IMR-90 (cell line): ENCODE measurements around the gene DLL3. TPM values are rescaled to one million over a fixed set of nuclear protein-coding genes. Genes with fewer than 3 reads are reported as not detected.

Source experiments
- ATAC-seq: fragments of 200-7000 bp; cut with Tn5 transposase; 2 replicates; pipeline ENCODE4 v1.9.1; 2020; ENCODE audit warnings: low read depth, mild to moderate bottlenecking, moderate library complexity
- BruUV-seq: library from RNA; stranded (reverse); fragments of 400-500 nt; replicated peaks from 2 replicates; lab custom pipeline; 2021; lab: Mats Ljungman, UMichigan
- CTCF ChIA-PET: fragments of 300-600 bp; formaldehyde crosslinking; extraction: SDS; loops from one replicate; lab custom pipeline; 2021; ENCODE audit warnings: antibody characterized with exemption; lab: Yijun Ruan, JAX
- POLR2A ChIA-PET: fragments of 300-600 bp; sonication (Branson Sonifier 250); formaldehyde crosslinking; loops from one replicate; lab custom pipeline; 2022; ENCODE audit warnings: antibody characterized with exemption; ENCODE audit not compliant: unreplicated experiment; lab: Charles Lee
- DNase-seq: peaks from one replicate; pipeline ENCODE4 v3.0.0; 2013
- H2AFZ ChIP-seq: replicated peaks from 2 replicates; pipeline ENCODE3; 2013; ENCODE audit warnings: low read length, mild to moderate bottlenecking; ENCODE audit not compliant: poor library complexity
- H2AK5ac ChIP-seq: 2 replicates; pipeline ENCODE4 v1.6.1; 2013; ENCODE audit warnings: low read depth, low read length, inconsistent platforms
- H2AK9ac ChIP-seq: replicated peaks from 2 replicates; pipeline ENCODE3; 2013; ENCODE audit warnings: mild to moderate bottlenecking, low read depth, low read length, moderate library complexity; ENCODE audit not compliant: poor library complexity
- H2BK120ac ChIP-seq: 2 replicates; pipeline ENCODE4 v1.6.1; 2013; ENCODE audit warnings: low read depth, low read length, inconsistent platforms
- H2BK15ac ChIP-seq: 3 replicates; pipeline ENCODE4 v1.6.1; 2013; ENCODE audit warnings: low read depth, low read length, inconsistent platforms
- H2BK20ac ChIP-seq: 2 replicates; pipeline ENCODE4 v1.6.1; 2013; ENCODE audit warnings: low read depth, mild to moderate bottlenecking, inconsistent platforms, low read length, moderate library complexity
- H2BK5ac ChIP-seq: 2 replicates; pipeline ENCODE4 v1.6.1; 2013; ENCODE audit warnings: mild to moderate bottlenecking, low read depth, low read length, inconsistent platforms; ENCODE audit not compliant: poor library complexity, severe bottlenecking
- H3K14ac ChIP-seq: replicated peaks from 2 replicates; pipeline ENCODE4 v1.6.1; 2013; ENCODE audit warnings: low read depth, low read length, inconsistent platforms
- H3K18ac ChIP-seq: 2 replicates; pipeline ENCODE4 v1.6.1; 2013; ENCODE audit warnings: low read depth, low read length, control low read depth
- H3K23ac ChIP-seq: 2 replicates; pipeline ENCODE4 v1.6.1; 2013; ENCODE audit warnings: low read depth, low read length, inconsistent platforms
- H3K27ac ChIP-seq: 2 replicates; pipeline ENCODE4 v1.5.1; 2013; ENCODE audit warnings: mild to moderate bottlenecking, control low read depth, low read length; ENCODE audit not compliant: insufficient read depth
- H3K27me3 ChIP-seq: 2 replicates; pipeline ENCODE4 v1.6.1; 2013; ENCODE audit warnings: low read length; ENCODE audit not compliant: control insufficient read depth, insufficient read depth
- H3K36me3 ChIP-seq: 2 replicates; pipeline ENCODE4 v1.6.1; 2013; ENCODE audit warnings: low read length, mixed read lengths; ENCODE audit not compliant: control insufficient read depth, insufficient read depth
- H3K4ac ChIP-seq: 2 replicates; pipeline ENCODE4 v1.6.1; 2013; ENCODE audit warnings: low read depth, low read length, inconsistent platforms
- H3K4me1 ChIP-seq: 2 replicates; pipeline ENCODE4 v1.6.1; 2013; ENCODE audit warnings: low read length, mixed read lengths; ENCODE audit not compliant: control insufficient read depth, insufficient read depth
- H3K4me2 ChIP-seq: 2 replicates; pipeline ENCODE4 v1.6.1; 2013; ENCODE audit warnings: low read depth, mild to moderate bottlenecking, control low read depth, low read length, moderate library complexity
- H3K4me3 ChIP-seq: 2 replicates; pipeline ENCODE4 v1.5.1; 2013; ENCODE audit warnings: low read depth, mild to moderate bottlenecking, control low read depth, low read length, moderate library complexity; ENCODE audit not compliant: insufficient read depth
- H3K56ac ChIP-seq: 2 replicates; pipeline ENCODE4 v1.6.1; 2013; ENCODE audit warnings: low read length, inconsistent platforms; ENCODE audit not compliant: insufficient read depth; ENCODE audit errors: extremely low read depth
- H3K79me1 ChIP-seq, 2 experiments: 2 replicates each; pipeline ENCODE4 v1.6.1; 2013; ENCODE audit warnings: low read length in 2 of 2, inconsistent platforms in 1 of 2, low read depth in 1 of 2
- H3K9ac ChIP-seq: 2 replicates; pipeline ENCODE4 v1.6.1; 2013; ENCODE audit warnings: low read depth, low read length, control low read depth
- H3K9me1 ChIP-seq: 2 replicates; pipeline ENCODE4 v1.6.1; 2013; ENCODE audit warnings: low read length, inconsistent platforms; ENCODE audit not compliant: insufficient read depth
- H3K9me3 ChIP-seq: 2 replicates; pipeline ENCODE4 v1.6.1; 2013; ENCODE audit warnings: low read length; ENCODE audit not compliant: control insufficient read depth, insufficient read depth
- H4K20me1 ChIP-seq: 2 replicates; pipeline ENCODE4 v1.6.1; 2013; ENCODE audit warnings: low read length, inconsistent platforms; ENCODE audit not compliant: insufficient read depth
- H4K5ac ChIP-seq: 2 replicates; pipeline ENCODE4 v1.6.1; 2013; ENCODE audit warnings: mild to moderate bottlenecking, low read depth, low read length, control low read depth
- H4K8ac ChIP-seq, 2 experiments: 2 replicates each; pipeline ENCODE4 v1.6.1; 2013; ENCODE audit warnings: low read depth in 2 of 2, low read length in 2 of 2, control low read depth in 1 of 2, inconsistent platforms in 1 of 2
- H4K91ac ChIP-seq: 2 replicates; pipeline ENCODE4 v1.6.1; 2013; ENCODE audit warnings: low read depth, low read length, inconsistent platforms; ENCODE audit not compliant: insufficient read depth
- MAZ ChIP-seq: IDR thresholded peaks from 2 replicates; pipeline ENCODE4 v1.6.1; 2012; ENCODE audit warnings: low read depth, mild to moderate bottlenecking, low read length, improper control_type of control experiment, moderate library complexity, borderline replicate concordance
- WGBS, 2 experiments: methylation state at CpG; one replicate each; pipeline versions ENCODE4 v1.1.5 to v1.1.7; 2013; ENCODE audit warnings: missing lambda C conversion rate in 2 of 2; ENCODE audit not compliant: insufficient read length in 1 of 2; ENCODE audit errors: extremely low coverage in 2 of 2; 5-methylcytosine and 5-hydroxymethylcytosine counted together
- dilution Hi-C: fragments of 300-500 bp; cut with HindIII; formaldehyde crosslinking; loops from one replicate; pipeline ENCODE4 v1.14.3; 2018; ENCODE audit warnings: low sequenced_read_pairs; ENCODE audit not compliant: unreplicated experiment
- in situ Hi-C: fragments of 300-500 bp; cut with MboI; formaldehyde crosslinking; loops from 3 replicates; pipeline ENCODE4 v1.14.3; 2019; ENCODE audit warnings: low sequenced_read_pairs, inconsistent platforms, mixed read lengths
- intact Hi-C: fragments of 100-400 bp; cut with micrococcal nuclease; formaldehyde crosslinking; loops from 2 replicates; pipeline ENCODE4 v1.10.0; 2022
- polyA plus RNA-seq, 3 experiments: library from polyadenylated mRNA; depleted of rRNA; stranded (reverse); fragments of >200 nt; gene quantifications; 2 replicates each; pipeline ENCODE4 v1.2.3, GENCODE V29; 2012; ENCODE audit warnings: low replicate concordance in 1 of 3
- total RNA-seq: library from RNA; depleted of rRNA; stranded (reverse); fragments of >200 nt; gene quantifications from 2 replicates; pipeline ENCODE4 v1.2.3, GENCODE V29; 2012; rRNA removed

Gene DLL3
- total and polyA plus RNA-seq, 2 of the 4 experiments (the other 2 are of a cell fraction) = 0.36 to 1.3 TPM

GRCh38 chr19:39555883-39556282, 57.1 kb downstream of the DLL3 start:
- H3K9me3 ChIP-seq = no peaks in the 10 kb centered on the region
- no peak overlapping the region for H2BK20ac ChIP-seq
- no peaks in the 10 kb centered on the region for H4K20me1 ChIP-seq
- H3K9ac ChIP-seq = no peak overlapping the region
- DNase-seq = no peak
- H3K9me1 ChIP-seq = no peaks in the 10 kb centered on the region
- dilution Hi-C loops = no loop called here
- no peak overlapping the region for H2AFZ ChIP-seq
- H3K4ac ChIP-seq = no peak overlapping the region
- no peak overlapping the region for H2AK5ac ChIP-seq
- H3K27ac ChIP-seq = no peak overlapping the region
- no peaks in the 10 kb centered on the region for H3K79me1 ChIP-seq
- CTCF ChIA-PET = no interaction called here
- no CpG with 5 or more reads among the region's 1 CpG for WGBS, 2 experiments
- H3K4me1 ChIP-seq = no peaks in the 10 kb centered on the region
- no peak overlapping the region for H3K4me2 ChIP-seq
- H3K18ac ChIP-seq = no peak overlapping the region
- H2BK120ac ChIP-seq = no peak overlapping the region
- POLR2A ChIA-PET = no interaction called here
- no peak overlapping the region for H3K56ac ChIP-seq
- no peaks in the 10 kb centered on the region for H3K36me3 ChIP-seq
- H4K91ac ChIP-seq = no peak overlapping the region
- no peak overlapping the region for H3K23ac ChIP-seq
- H3K27me3 ChIP-seq = peaks cover 14% of the 10 kb centered on the region
- H2BK5ac ChIP-seq = no peak overlapping the region
- no peak overlapping the region for H3K4me3 ChIP-seq
- ATAC-seq = no peak
- no peak overlapping the region for H4K8ac ChIP-seq
- no peak overlapping the region for H2AK9ac ChIP-seq
- intact Hi-C loops = no loop called here
- no TSS peak for BruUV-seq
- no peak for TF ChIP-seq MAZ
- no peak overlapping the region for H4K5ac ChIP-seq
- H3K14ac ChIP-seq = no peak overlapping the region
- H2BK15ac ChIP-seq = no peak overlapping the region
- in situ Hi-C loops = loop anchor here (10.0 kb wide), 1 partner anchor 119 kb away; no protein-coding TSS in a partner anchor

Other genes starting within 250 kb of the DLL3 start
- gene IFNL2, start 230.6 kb upstream of the DLL3 start, total RNA-seq = not detected in 2 replicates
- gene IFNL2, start 230.6 kb upstream of the DLL3 start, polyA plus RNA-seq (2012; rRNA removed) = not detected in 2 replicates
- not detected in 2 replicates for gene IFNL1, start 202.5 kb upstream of the DLL3 start, total RNA-seq
- gene IFNL1, start 202.5 kb upstream of the DLL3 start, polyA plus RNA-seq (2012; rRNA removed) = not detected in 2 replicates
- under 0.01 TPM in 2 replicates for gene LRFN1, start 178.1 kb upstream of the DLL3 start, total RNA-seq
- 0.47 and 0.48 TPM in 2 replicates for gene LRFN1, start 178.1 kb upstream of the DLL3 start, polyA plus RNA-seq (2012; rRNA removed)
- gene GMFG, start 162.9 kb upstream of the DLL3 start, total RNA-seq = 0.28 TPM in 1 of 2 replicates, not detected in the other
- 0.33 and 0.55 TPM in 2 replicates for gene GMFG, start 162.9 kb upstream of the DLL3 start, polyA plus RNA-seq (2012; rRNA removed)
- gene SAMD4B, start 156.5 kb upstream of the DLL3 start, total RNA-seq = 18.3 and 19.2 TPM in 2 replicates
- gene SAMD4B, start 156.5 kb upstream of the DLL3 start, polyA plus RNA-seq (2012; rRNA removed) = 97.2 and 119 TPM in 2 replicates
- 45.7 and 57.8 TPM in 2 replicates for gene PAF1, start 107.8 kb upstream of the DLL3 start, total RNA-seq
- 54.3 and 61.6 TPM in 2 replicates for gene PAF1, start 107.8 kb upstream of the DLL3 start, polyA plus RNA-seq (2012; rRNA removed)
- gene MED29, start 107.6 kb upstream of the DLL3 start, total RNA-seq = 15.6 and 17.6 TPM in 2 replicates
- gene MED29, start 107.6 kb upstream of the DLL3 start, polyA plus RNA-seq (2012; rRNA removed) = 26.9 and 28.8 TPM in 2 replicates
- 1.4 and 3.1 TPM in 2 replicates for gene ZFP36, start 92.1 kb upstream of the DLL3 start, total RNA-seq
- gene ZFP36, start 92.1 kb upstream of the DLL3 start, polyA plus RNA-seq (2012; rRNA removed) = 45.0 and 50.5 TPM in 2 replicates
- 6.5 and 7.8 TPM in 2 replicates for gene PLEKHG2, start 86.3 kb upstream of the DLL3 start, total RNA-seq
- gene PLEKHG2, start 86.3 kb upstream of the DLL3 start, polyA plus RNA-seq (2012; rRNA removed) = 28.3 and 33.2 TPM in 2 replicates
- gene RPS16, start 63.0 kb upstream of the DLL3 start, total RNA-seq = 320 and 410 TPM in 2 replicates
- 3,500 and 3,524 TPM in 2 replicates for gene RPS16, start 63.0 kb upstream of the DLL3 start, polyA plus RNA-seq (2012; rRNA removed)
- 75.3 and 86.9 TPM in 2 replicates for gene SUPT5H, start 53.4 kb upstream of the DLL3 start, total RNA-seq
- gene SUPT5H, start 53.4 kb upstream of the DLL3 start, polyA plus RNA-seq (2012; rRNA removed) = 116 and 117 TPM in 2 replicates
- gene TIMM50, start 18.1 kb upstream of the DLL3 start, total RNA-seq = 52.0 and 53.3 TPM in 2 replicates
- gene TIMM50, start 18.1 kb upstream of the DLL3 start, polyA plus RNA-seq (2012; rRNA removed) = 76.8 and 89.9 TPM in 2 replicates
- gene SELENOV, start 16.2 kb downstream of the DLL3 start, total RNA-seq = not detected in 2 replicates
- gene SELENOV, start 16.2 kb downstream of the DLL3 start, polyA plus RNA-seq (2012; rRNA removed) = not detected in 2 replicates
- 2.7 and 4.2 TPM in 2 replicates for gene EID2B, start 33.9 kb downstream of the DLL3 start, total RNA-seq
- 2.3 and 2.5 TPM in 2 replicates for gene EID2B, start 33.9 kb downstream of the DLL3 start, polyA plus RNA-seq (2012; rRNA removed)
- 5.7 and 6.9 TPM in 2 replicates for gene EID2, start 41.2 kb downstream of the DLL3 start, total RNA-seq
- 9.8 and 10.4 TPM in 2 replicates for gene EID2, start 41.2 kb downstream of the DLL3 start, polyA plus RNA-seq (2012; rRNA removed)
- gene LGALS13, start 103.6 kb downstream of the DLL3 start, total RNA-seq = not detected in 2 replicates
- gene LGALS13, start 103.6 kb downstream of the DLL3 start, polyA plus RNA-seq (2012; rRNA removed) = not detected in 2 replicates
- not detected in 2 replicates for gene LGALS16, start 157.0 kb downstream of the DLL3 start, total RNA-seq
- not detected in 2 replicates for gene LGALS16, start 157.0 kb downstream of the DLL3 start, polyA plus RNA-seq (2012; rRNA removed)
- not detected in 2 replicates for gene LGALS14, start 205.5 kb downstream of the DLL3 start, total RNA-seq
- gene LGALS14, start 205.5 kb downstream of the DLL3 start, polyA plus RNA-seq (2012; rRNA removed) = not detected in 2 replicates
- gene CLC, start 239.1 kb downstream of the DLL3 start, total RNA-seq = not detected in 2 replicates
- not detected in 2 replicates for gene CLC, start 239.1 kb downstream of the DLL3 start, polyA plus RNA-seq (2012; rRNA removed)